Keratinocyte (primary cell): ENCODE measurements around the gene FRRS1L. TPM values are rescaled to one million over a fixed set of nuclear protein-coding genes. Genes with fewer than 3 reads are reported as not detected.

Experiments
- DNase-seq: peaks from one replicate; pipeline ENCODE4 v3.0.0-alpha.2; 2011; ENCODE audit warnings: low read depth, missing footprints, low spot score
- FAIRE-seq: peaks from 2 replicates; lab custom pipeline; 2011; peaks lifted over from hg19 to GRCh38; lab: Jason Lieb, UNC
- H2AFZ ChIP-seq: 2 replicates; pipeline ENCODE4 v1.6.0; 2012; ENCODE audit warnings: low read length, control low read depth, inconsistent platforms; ENCODE audit not compliant: control insufficient read depth
- H3K27ac ChIP-seq: 2 replicates; pipeline ENCODE4 v1.5.1; 2011; ENCODE audit warnings: low read length; ENCODE audit not compliant: control insufficient read depth, insufficient read depth
- H3K27me3 ChIP-seq: 3 replicates; pipeline ENCODE4 v1.6.0; 2011; ENCODE audit warnings: low read length; ENCODE audit not compliant: control insufficient read depth, insufficient read depth; ENCODE audit errors: extremely low read depth
- H3K36me3 ChIP-seq, 2 experiments: 2 replicates in 1 of 2; 3 replicates in 1 of 2; pipeline ENCODE4 v1.5.1; 2011; ENCODE audit warnings: low read length in 2 of 2, mild to moderate bottlenecking in 1 of 2; ENCODE audit not compliant: control insufficient read depth in 2 of 2, insufficient read depth in 2 of 2; ENCODE audit errors: extremely low read depth in 1 of 2
- H3K4me1 ChIP-seq: 3 replicates; pipeline ENCODE4 v1.5.1; 2011; ENCODE audit warnings: low read length; ENCODE audit not compliant: control insufficient read depth, insufficient read depth; ENCODE audit errors: extremely low read depth
- H3K4me2 ChIP-seq: 3 replicates; pipeline ENCODE4 v1.6.0; 2011; ENCODE audit warnings: low read depth, low read length; ENCODE audit not compliant: control insufficient read depth, insufficient read depth; ENCODE audit errors: extremely low read depth
- H3K4me3 ChIP-seq, 3 experiments: fragments of 200-600 bp in 1 of 3; sonication (generic) in 1 of 3; 2 replicates in 2 of 3; 3 replicates in 1 of 3; pipeline ENCODE4 v1.5.1; 2011 to 2016; ENCODE audit warnings: low read length in 3 of 3, mild to moderate bottlenecking in 3 of 3, control low read depth in 2 of 3, inconsistent platforms in 1 of 3, low read depth in 1 of 3, mixed read lengths in 1 of 3, mixed run types in 1 of 3, moderate library complexity in 1 of 3; ENCODE audit not compliant: control insufficient read depth in 2 of 3, insufficient read depth in 2 of 3; ENCODE audit errors: extremely low read depth in 1 of 3
- H3K79me2 ChIP-seq: 2 replicates; pipeline ENCODE4 v1.6.0; 2012; ENCODE audit warnings: low read length; ENCODE audit not compliant: control insufficient read depth, insufficient read depth
- H3K9ac ChIP-seq: 3 replicates; pipeline ENCODE4 v1.6.0; 2011; ENCODE audit warnings: low read length; ENCODE audit not compliant: control insufficient read depth, insufficient read depth; ENCODE audit errors: extremely low read depth
- H3K9me1 ChIP-seq: 3 replicates; pipeline ENCODE4 v1.6.0; 2011; ENCODE audit warnings: low read length; ENCODE audit not compliant: control insufficient read depth, insufficient read depth; ENCODE audit errors: extremely low read depth
- H3K9me3 ChIP-seq: 2 replicates; pipeline ENCODE4 v1.5.1; 2012; ENCODE audit warnings: low read depth, low read length; ENCODE audit not compliant: control insufficient read depth
- H4K20me1 ChIP-seq: 3 replicates; pipeline ENCODE4 v1.6.0; 2011; ENCODE audit warnings: low read length; ENCODE audit not compliant: control insufficient read depth, insufficient read depth; ENCODE audit errors: extremely low read depth
- CTCF ChIP-seq, 3 experiments: IDR thresholded peaks in 1 of 3; conservative IDR thresholded peaks in 1 of 3; optimal IDR thresholded peaks in 1 of 3; 2 replicates in 2 of 3; 3 replicates in 1 of 3; pipeline versions ENCODE3 to v1.5.1; 2011; ENCODE audit warnings: low read length in 3 of 3, mild to moderate bottlenecking in 3 of 3, moderate library complexity in 2 of 3, control low read depth in 1 of 3, inconsistent platforms in 1 of 3; ENCODE audit not compliant: insufficient read depth in 2 of 3; ENCODE audit errors: extremely low read depth in 1 of 3
- EZH2 ChIP-seq: IDR thresholded peaks from one replicate; pipeline ENCODE4 v1.6.1; 2012; ENCODE audit warnings: inconsistent platforms, mild to moderate bottlenecking, low read length, moderate library complexity
- dilution Hi-C: fragments of 300-500 bp; cut with MboI; formaldehyde crosslinking; loops from one replicate; pipeline ENCODE4 v1.7.0; 2020; ENCODE audit warnings: low sequenced_read_pairs; ENCODE audit not compliant: extremely low pct_ligation_motif_present
- polyA minus RNA-seq, 3 experiments: library from RNA; depleted of rRNA, polyadenylated mRNA; stranded (reverse); fragments of >200 nt; gene quantifications; 1 replicate in 1 of 3; 2 replicates in 1 of 3; 3 replicates in 1 of 3; pipeline ENCODE4 v1.2.3, GENCODE V29; 2011
- polyA plus RNA-seq, 5 experiments: library from polyadenylated mRNA; depleted of rRNA in 3 of 5; stranded (reverse) in 3 of 5; stranded (forward) in 1 of 5; unstranded in 1 of 5; fragments of >200 nt; gene quantifications; 1 replicate in 1 of 5; 2 replicates in 3 of 5; 3 replicates in 1 of 5; pipeline versions ENCODE4 v1.2.1 to v1.2.3, GENCODE V29; 2011 to 2012; ENCODE audit warnings: missing spikeins in 2 of 5, low read depth in 1 of 5, low replicate concordance in 1 of 5

FRRS1L gene
- polyA plus RNA-seq (0.01 to 0.03 TPM in 2 of 3 replicates, not detected in the other), polyA minus RNA-seq (not detected in 3 replicates)
- not detected for polyA plus RNA-seq (2011; ENCODE audit: low read depth)
- polyA plus RNA-seq (2011; cell fraction: cytosol; rRNA removed), result 0.01 and 0.04 TPM in 2 replicates
- polyA plus RNA-seq (2011; cell fraction: nucleus; rRNA removed), result 0.09 TPM in 1 of 2 replicates, not detected in the other
- 0.01 TPM in 1 of 2 replicates, not detected in the other for polyA plus RNA-seq (2012; ENCODE audit: low replicate concordance)
- not detected for polyA minus RNA-seq (2011; cell fraction: cytosol; rRNA and poly(A)+ RNA removed)
- 0.08 TPM in 1 of 2 replicates, not detected in the other for polyA minus RNA-seq (2011; cell fraction: nucleus; rRNA and poly(A)+ RNA removed)

GRCh38 chr9:109166771-109167601 is at the start of gene FRRS1L:
FRRS1L (minus strand) TSS chr9:109167249; CDS start chr9:109167138, 111 bp downstream.
- no peaks in the 10 kb centered on the region for H3K79me2 ChIP-seq
- FAIRE-seq, result no peak
- H3K36me3 ChIP-seq, result no peaks in the 10 kb centered on the region
- TF ChIP-seq CTCF (optimal IDR thresholded peaks at IDR 0.05 in 1 of 3, IDR thresholded peaks at IDR 0.05 in 1 of 3, conservative IDR thresholded peaks at IDR 0.05 in 1 of 3; ENCODE audit: extremely low read depth in 1 of 3, insufficient read depth in 2 of 3, low read length in 3 of 3), result no peak
- TF ChIP-seq EZH2, result peak; percentile 91
- no peak within 1 kb of the TSS for H3K9ac ChIP-seq
- H3K4me2 ChIP-seq, result peak within 1 kb of the TSS; percentile 16
- H2AFZ ChIP-seq, result no peak within 1 kb of the TSS
- no peak for DNase-seq
- no peaks in the 10 kb centered on the region for H3K9me1 ChIP-seq
- no peaks in the 10 kb centered on the region for H3K4me1 ChIP-seq
- H4K20me1 ChIP-seq, result no peaks in the 10 kb centered on the region
- no peak within 1 kb of the TSS for H3K4me3 ChIP-seq
- no peaks in the 10 kb centered on the region for H3K9me3 ChIP-seq
- dilution Hi-C loops, result no loop called here
- no peak within 1 kb of the TSS for H3K27ac ChIP-seq
- peaks cover 23% of the 10 kb centered on the region for H3K27me3 ChIP-seq

- FAIRE-seq, result no peak
These were observed 47.4 kb upstream of the FRRS1L start for GRCh38 chr9:109214414-109214813.

More at GRCh38 chr9:109214414-109214813, 47.4 kb upstream of the FRRS1L start:
- Histone ChIP-seq H3K9me1 (no peaks in the 10 kb centered on the region), H3K27me3 (peaks cover 12% of the 10 kb centered on the region), H3K9ac (no peak overlapping the region), H2AFZ (no peak overlapping the region), H3K9me3 (no peaks in the 10 kb centered on the region), H3K4me1 (no peaks in the 10 kb centered on the region), H3K36me3 (no peaks in the 10 kb centered on the region), H3K79me2 (no peaks in the 10 kb centered on the region), H3K4me3 (no peak overlapping the region), H4K20me1 (no peaks in the 10 kb centered on the region), H3K27ac (no peak overlapping the region), H3K4me2 (no peak overlapping the region)
- dilution Hi-C loops, result no loop called here
- no peak for DNase-seq
- TF ChIP-seq EZH2, result no peak
- no peak for TF ChIP-seq CTCF (optimal IDR thresholded peaks at IDR 0.05 in 1 of 3, IDR thresholded peaks at IDR 0.05 in 1 of 3, conservative IDR thresholded peaks at IDR 0.05 in 1 of 3; ENCODE audit: extremely low read depth in 1 of 3, insufficient read depth in 2 of 3, low read length in 3 of 3)
